B cell (primary cell): ENCODE measurements around the gene ANKRD66. TPM values are rescaled to one million over a fixed set of nuclear protein-coding genes. Genes with fewer than 3 reads are reported as not detected.

Source experiments
- ATAC-seq: fragments of 200-7000 bp; cut with Tn5 transposase; one replicate; pipeline ENCODE4 v1.10.0; 2021; ENCODE audit warnings: low read depth, mild to moderate bottlenecking, moderate number of reproducible peaks, moderate library complexity
- CTCF ChIA-PET: fragments of 350-600 bp; sonication (Branson Sonifier 250); formaldehyde crosslinking; loops from one replicate; lab custom pipeline; 2021; ENCODE audit warnings: antibody characterized with exemption, inconsistent platforms; lab: Charles Lee
- POLR2A ChIA-PET: fragments of 350-600 bp; sonication (Branson Sonifier 250); formaldehyde crosslinking; loops from one replicate; lab custom pipeline; 2021; ENCODE audit warnings: antibody characterized with exemption; lab: Charles Lee
- DNase-seq: peaks from one replicate; pipeline ENCODE4 v3.0.0; 2013
- H2AFZ ChIP-seq: 2 replicates; pipeline ENCODE4 v1.6.1; 2012; ENCODE audit warnings: mild to moderate bottlenecking, low read depth, low read length; ENCODE audit not compliant: insufficient read depth, poor library complexity, severe bottlenecking
- H3K27ac ChIP-seq, 2 donors: 1 replicate in 1 of 2; 2 replicates in 1 of 2; pipeline ENCODE4 v1.5.1; 2012 to 2013; ENCODE audit warnings: low read length in 2 of 2, mild to moderate bottlenecking in 2 of 2, moderate library complexity in 1 of 2
- H3K27me3 ChIP-seq, 4 experiments: fragments of 200-600 bp in 1 of 4; sonication (generic) in 1 of 4; replicated peaks in 1 of 4; 1 replicate in 2 of 4; 2 replicates in 2 of 4; pipeline versions ENCODE4 v1.6.1 to v1.7.0; 2013 to 2016; ENCODE audit warnings: low read length in 3 of 4, mild to moderate bottlenecking in 2 of 4, mixed read lengths in 1 of 4, moderate library complexity in 1 of 4; ENCODE audit not compliant: insufficient read depth in 4 of 4, control insufficient read depth in 3 of 4; ENCODE audit errors: control extremely low read depth in 1 of 4
- H3K36me3 ChIP-seq, 2 experiments: replicated peaks in 1 of 2; 1 replicate in 1 of 2; 2 replicates in 1 of 2; pipeline versions ENCODE4 v1.6.1 to v1.7.1; 2013; ENCODE audit warnings: low read length in 1 of 2; ENCODE audit not compliant: insufficient read depth in 2 of 2, control insufficient read depth in 1 of 2; ENCODE audit errors: control extremely low read depth in 1 of 2, extremely low read depth in 1 of 2
- H3K4me1 ChIP-seq, 2 donors: fragments of 200-600 bp in 1 of 2; sonication (generic) in 1 of 2; 1 replicate in 1 of 2; 2 replicates in 1 of 2; pipeline versions ENCODE4 v1.5.1 to v1.6.1; 2013 to 2017; ENCODE audit warnings: low read length in 2 of 2; ENCODE audit not compliant: control insufficient read depth in 2 of 2, insufficient read depth in 2 of 2
- H3K4me2 ChIP-seq: replicated peaks from 2 replicates; pipeline ENCODE3; 2012; ENCODE audit warnings: mild to moderate bottlenecking, low read depth, low read length; ENCODE audit not compliant: poor library complexity, severe bottlenecking
- H3K4me3 ChIP-seq, 5 experiments: fragments of 200-600 bp in 1 of 5; sonication (generic) in 1 of 5; 1 replicate in 3 of 5; 2 replicates in 2 of 5; pipeline versions ENCODE4 v1.5.1 to v1.7.0; 2011 to 2016; ENCODE audit warnings: low read length in 4 of 5, mild to moderate bottlenecking in 4 of 5, low read depth in 2 of 5, control low read depth in 1 of 5, moderate library complexity in 1 of 5; ENCODE audit not compliant: insufficient read depth in 1 of 5; ENCODE audit errors: control extremely low read depth in 1 of 5, extremely low read depth in 1 of 5
- H3K79me2 ChIP-seq: fragments of 200-600 bp; sonication (generic); one replicate; pipeline ENCODE4 v1.6.0; 2016; ENCODE audit warnings: low read length; ENCODE audit not compliant: control insufficient read depth, insufficient read depth
- H3K9ac ChIP-seq: fragments of 200-600 bp; sonication (generic); 2 replicates; pipeline ENCODE4 v1.6.1; 2017; ENCODE audit warnings: mild to moderate bottlenecking, low read length, moderate library complexity
- H3K9me3 ChIP-seq, 3 donors: one replicate each; pipeline versions ENCODE4 v1.6.1 to v1.7.1; 2013; ENCODE audit warnings: low read length in 2 of 3; ENCODE audit not compliant: control insufficient read depth in 2 of 3, insufficient read depth in 1 of 3; ENCODE audit errors: control extremely low read depth in 1 of 3
- H4K20me1 ChIP-seq: 2 replicates; pipeline ENCODE4 v1.6.0; 2012; ENCODE audit warnings: mild to moderate bottlenecking, low read length; ENCODE audit not compliant: insufficient read depth, control insufficient read depth, poor library complexity, severe bottlenecking
- H3K27ac Mint-ChIP-seq: one replicate; pipeline ENCODE4 v1.8.0; 2021; ENCODE audit warnings: mixed read lengths
- H3K27me3 Mint-ChIP-seq: one replicate; pipeline ENCODE4 v1.8.0; 2021; ENCODE audit warnings: mixed read lengths
- H3K4me1 Mint-ChIP-seq: one replicate; pipeline ENCODE4 v1.8.0; 2021; ENCODE audit warnings: mixed read lengths
- H3K4me3 Mint-ChIP-seq: one replicate; pipeline ENCODE4 v1.8.0; 2021; ENCODE audit warnings: mixed read lengths
- H3K9me3 Mint-ChIP-seq: one replicate; pipeline ENCODE4 v1.8.0; 2022; ENCODE audit warnings: mixed read lengths; ENCODE audit not compliant: insufficient read depth
- CTCF ChIP-seq: fragments of 200-600 bp; IDR thresholded peaks from one replicate; pipeline ENCODE4 v1.8.0; 2022; ENCODE audit warnings: antibody characterized with exemption, mild to moderate bottlenecking
- EZH2 ChIP-seq: IDR thresholded peaks from 2 replicates; pipeline ENCODE4 v1.6.1; 2012; ENCODE audit warnings: borderline replicate concordance, low read depth, mild to moderate bottlenecking, moderate library complexity, low read length; ENCODE audit not compliant: insufficient read depth, poor library complexity, severe bottlenecking
- WGBS: methylation state at CpG from one replicate; pipeline ENCODE4 v1.1.5; 2013; ENCODE audit warnings: missing lambda C conversion rate; ENCODE audit not compliant: insufficient coverage; 5-methylcytosine and 5-hydroxymethylcytosine counted together
- intact Hi-C: fragments of 100-400 bp; cut with micrococcal nuclease; formaldehyde crosslinking; loops from one replicate; pipeline ENCODE4 v1.10.0; 2022
- polyA plus RNA-seq: library from polyadenylated mRNA; depleted of rRNA; stranded (reverse); fragments of >200 nt; gene quantifications from 2 replicates; pipeline ENCODE4 v1.2.3, GENCODE V29; 2012
- total RNA-seq, 2 donors: library from RNA; stranded (reverse); fragments of 120-200 nt in 1 of 2; gene quantifications; 1 replicate in 1 of 2; 2 replicates in 1 of 2; pipeline versions ENCODE4 v1.2.3 to v1.2.4, GENCODE V29; 2013 to 2022

Gene ANKRD66
- total and polyA plus RNA-seq, 2 donors (not counting 1 experiment from before 2014, with no cell fraction given) = not detected

- WGBS = 98% methylated on average over 5 of the region's 5 CpGs
- no peak for DNase-seq
- Histone ChIP-seq H3K4me1 (no peaks in the 10 kb centered on the region), H3K27ac (no peak overlapping the region), H3K27me3 (no peaks in the 10 kb centered on the region), H3K9me3 (no peaks in the 10 kb centered on the region), H3K4me3 (no peak overlapping the region), H3K4me2 (no peak overlapping the region), H3K9ac (no peak overlapping the region), H3K36me3 (no peaks in the 10 kb centered on the region), H2AFZ (no peak overlapping the region), H3K79me2 (no peaks in the 10 kb centered on the region), H4K20me1 (no peaks in the 10 kb centered on the region)
- no peak overlapping the region for H3K27ac Mint-ChIP-seq
- ChIA-PET CTCF (no interaction called here), POLR2A (no interaction called here)
- H3K4me3 Mint-ChIP-seq = no peak overlapping the region
- no peaks in the 10 kb centered on the region for H3K9me3 Mint-ChIP-seq
- intact Hi-C loops = no loop called here
- H3K4me1 Mint-ChIP-seq = no peaks in the 10 kb centered on the region
- ATAC-seq = no peak
- peaks cover 14% of the 10 kb centered on the region for H3K27me3 Mint-ChIP-seq
- TF ChIP-seq CTCF = no peak
- no peak for TF ChIP-seq EZH2
Observed at GRCh38 chr6:46749731-46750130, 3.0 kb downstream of the ANKRD66 start.

GRCh38 chr6:46751658-46752057 lies 4.9 kb downstream of the ANKRD66 start:
- Histone ChIP-seq H3K4me3 (no peak overlapping the region), H4K20me1 (no peaks in the 10 kb centered on the region), H3K79me2 (no peaks in the 10 kb centered on the region), H3K36me3 (no peaks in the 10 kb centered on the region), H3K27ac (no peak overlapping the region), H3K9me3 (no peaks in the 10 kb centered on the region), H3K4me1 (no peaks in the 10 kb centered on the region), H2AFZ (no peak overlapping the region), H3K4me2 (no peak overlapping the region), H3K9ac (no peak overlapping the region), H3K27me3 (no peaks in the 10 kb centered on the region)
- ChIA-PET CTCF (no interaction called here), POLR2A (no interaction called here)
- H3K27ac Mint-ChIP-seq = no peak overlapping the region
- no peaks in the 10 kb centered on the region for H3K4me1 Mint-ChIP-seq
- WGBS = 100% methylated on average over 1 of the region's 3 CpGs
- H3K4me3 Mint-ChIP-seq = no peak overlapping the region
- TF ChIP-seq EZH2 = no peak
- TF ChIP-seq CTCF = no peak
- ATAC-seq (no peak), DNase-seq (no peak)
- H3K9me3 Mint-ChIP-seq = no peaks in the 10 kb centered on the region
- H3K27me3 Mint-ChIP-seq = peaks cover 6% of the 10 kb centered on the region
- intact Hi-C loops = no loop called here
